ENCODE measurements around the gene CDC42SE2. TPM values are rescaled to one million over a fixed set of nuclear protein-coding genes. Genes with fewer than 3 reads are reported as not detected.
A peak's percentile ranks its signal among the peaks of the same experiment; 100 is the strongest.
"Not testable (repeated sequence)": the region's sequence is repeated elsewhere in the genome, so short reads cannot be mapped to it uniquely, and the experiment has no call there.

The CDC42SE2 gene
- total and polyA plus RNA-seq, 8 donors, result 28.1 to 37.5 (median 33.4) TPM

- no peak for TF ChIP-seq CTCF (IDR thresholded peaks at IDR 0.05)
- Histone ChIP-seq H3K27me3 (no peaks in the 10 kb centered on the region), H3K27ac (no peak overlapping the region), H3K4me3 (no peak overlapping the region), H3K36me3 (no peaks in the 10 kb centered on the region), H3K9me3 (no peaks in the 10 kb centered on the region), H3K4me1 (peaks cover 0 to 14% of the 10 kb centered on the region in 2 donors)
- DNase-seq (no peak), ATAC-seq (no peak)
- intact Hi-C loops (cut with DNase I), result no loop called here
These were observed 39.7 kb downstream of the CDC42SE2 start for GRCh38 chr5:131303537-131303936.

GRCh38 chr5:131304414-131304813, 40.6 kb downstream of the CDC42SE2 start:
- intact Hi-C loops (cut with DNase I), result no loop called here
- Histone ChIP-seq H3K4me1 (peaks cover 0 to 14% of the 10 kb centered on the region in 2 donors), H3K36me3 (no peaks in the 10 kb centered on the region), H3K9me3 (no peaks in the 10 kb centered on the region), H3K27me3 (no peaks in the 10 kb centered on the region), H3K27ac (no peak overlapping the region), H3K4me3 (no peak overlapping the region)
- no peak for ATAC-seq
- no peak for DNase-seq
- no peak for TF ChIP-seq CTCF (IDR thresholded peaks at IDR 0.05)

- Histone ChIP-seq H3K27me3 (no peaks in the 10 kb centered on the region), H3K27ac (no peak overlapping the region), H3K4me3 (no peak overlapping the region), H3K9me3 (no peaks in the 10 kb centered on the region), H3K36me3 (no peaks in the 10 kb centered on the region), H3K4me1 (peaks cover 0 to 14% of the 10 kb centered on the region in 2 donors)
- TF ChIP-seq CTCF (IDR thresholded peaks at IDR 0.05), result no peak
- no peak for ATAC-seq
- no peak for DNase-seq
- intact Hi-C loops (cut with DNase I), result no loop called here
These were observed 41.4 kb downstream of the CDC42SE2 start for GRCh38 chr5:131305138-131305689.

GRCh38 chr5:131305906-131306305, 42.1 kb downstream of the CDC42SE2 start:
- H3K4me1 ChIP-seq, result peaks cover 0 to 14% of the 10 kb centered on the region in 2 donors
- no peak for TF ChIP-seq CTCF (IDR thresholded peaks at IDR 0.05)
- no peak overlapping the region for H3K4me3 ChIP-seq
- H3K27ac ChIP-seq, result no peak overlapping the region
- intact Hi-C loops (cut with DNase I), result no loop called here
- no peak for ATAC-seq
- H3K9me3 ChIP-seq, result no peaks in the 10 kb centered on the region
- DNase-seq, result no peak
- no peaks in the 10 kb centered on the region for H3K36me3 ChIP-seq
- H3K27me3 ChIP-seq, result no peaks in the 10 kb centered on the region

GRCh38 chr5:131312235-131312772, 48.5 kb downstream of the CDC42SE2 start:
- peaks cover 4 to 19% of the 10 kb centered on the region in 2 donors for H3K4me1 ChIP-seq
- H3K27me3 ChIP-seq; H3K4me3 ChIP-seq; ATAC-seq; H3K9me3 ChIP-seq; H3K36me3 ChIP-seq; H3K27ac ChIP-seq; intact Hi-C loops (cut with DNase I): not testable (repeated sequence)
- peak in 1 of 4 donors; percentile 53 for DNase-seq

- Histone ChIP-seq H3K4me1 (peaks cover 4 to 27% of the 10 kb centered on the region in 2 donors), H3K4me3 (no peak overlapping the region), H3K27ac (no peak overlapping the region), H3K27me3 (no peaks in the 10 kb centered on the region), H3K9me3 (no peaks in the 10 kb centered on the region), H3K36me3 (peaks cover 0 to 6% of the 10 kb centered on the region in 2 donors)
- intact Hi-C loops (cut with DNase I), result no loop called here
- ATAC-seq, result no peak
- no peak for DNase-seq
- no peak for TF ChIP-seq CTCF (IDR thresholded peaks at IDR 0.05)
These were observed 52.2 kb downstream of the CDC42SE2 start for GRCh38 chr5:131316026-131316425.

Measured in left lung (tissue), 10 donors.